Gastrocnemius medialis (tissue), 4 donors: ENCODE results near the gene HBE1. TPM values are rescaled to one million over a fixed set of nuclear protein-coding genes. Genes with fewer than 3 reads are reported as not detected.

Source experiments
- ATAC-seq, 2 donors: fragments of 150-250 bp; one replicate each; pipeline ENCODE4 v1.9.1; 2016
- DNase-seq, 2 donors: peaks; one replicate each; pipeline ENCODE4 v3.0.0-alpha.2; 2019
- H3K27ac ChIP-seq, 4 donors: fragments of 200-600 bp; sonication (generic); 1 replicate in 1 of 4; 2 replicates in 3 of 4; pipeline ENCODE4 v1.5.1; 2016 to 2018; ENCODE audit warnings: mild to moderate bottlenecking in 2 of 4, moderate library complexity in 1 of 4
- H3K27me3 ChIP-seq, 3 donors: fragments of 200-600 bp; sonication (generic) in 2 of 3; 1 replicate in 1 of 3; 2 replicates in 2 of 3; pipeline versions ENCODE4 v1.5.1 to v1.6.0; 2016 to 2019; ENCODE audit warnings: mild to moderate bottlenecking in 1 of 3, moderate library complexity in 1 of 3
- H3K36me3 ChIP-seq, 2 donors: fragments of 200-600 bp; sonication (generic) in 1 of 2; one replicate each; pipeline ENCODE4 v1.5.1; 2017 to 2018
- H3K4me1 ChIP-seq, 2 donors: fragments of 200-600 bp; sonication (generic) in 1 of 2; one replicate each; pipeline ENCODE4 v1.5.1; 2016 to 2017; ENCODE audit warnings: mild to moderate bottlenecking in 2 of 2
- H3K4me3 ChIP-seq, 4 donors: fragments of 200-600 bp; sonication (generic) in 3 of 4; 1 replicate in 1 of 4; 2 replicates in 3 of 4; pipeline ENCODE4 v1.5.1; 2016 to 2019; ENCODE audit warnings: mild to moderate bottlenecking in 2 of 4
- H3K9me3 ChIP-seq, 3 donors: fragments of 200-600 bp; sonication (generic) in 2 of 3; 1 replicate in 1 of 3; 2 replicates in 2 of 3; pipeline ENCODE4 v1.5.1; 2016 to 2019
- CTCF ChIP-seq, 5 experiments: fragments of 450-650 bp in 3 of 5; fragments of 200-600 bp in 2 of 5; sonication (generic) in 2 of 5; IDR thresholded peaks in 4 of 5; conservative IDR thresholded peaks in 1 of 5; 1 replicate in 4 of 5; 2 replicates in 1 of 5; pipeline ENCODE4 v1.5.1; 2016 to 2019; ENCODE audit warnings: antibody characterized with exemption in 5 of 5, mild to moderate bottlenecking in 3 of 5, moderate library complexity in 3 of 5
- POLR2A ChIP-seq, 2 donors: fragments of 450-650 bp; IDR thresholded peaks; one replicate each; pipeline ENCODE4 v1.6.1; 2017; ENCODE audit warnings: antibody characterized with exemption in 2 of 2, mild to moderate bottlenecking in 2 of 2, moderate library complexity in 2 of 2
- in situ Hi-C, 4 donors: fragments of 200-750 bp; cut with MboI; loops; one replicate each; pipeline versions ENCODE4 v1.15.0 to v1.8.0; 2017; ENCODE audit warnings: low sequenced_read_pairs in 4 of 4
- intact Hi-C: fragments of 100-400 bp; cut with DNase I; formaldehyde crosslinking; loops from one replicate; pipeline ENCODE4 v1.15.1; 2023; ENCODE audit warnings: low total_unique reads
- total RNA-seq, 4 donors: library from RNA; depleted of rRNA; stranded (reverse); fragments of >200 nt; gene quantifications; one replicate each; pipeline versions ENCODE4 v1.1.0 to v1.2.3, GENCODE V29; 2016

HBE1 gene
- total RNA-seq, 4 donors from 2014 or later: not detected

GRCh38 chr11:5238486-5238885, 31.3 kb downstream of the HBE1 start:
- TF ChIP-seq POLR2A (IDR thresholded peaks at IDR 0.05): no peak
- TF ChIP-seq CTCF (IDR thresholded peaks at IDR 0.05 in 4 of 5, conservative IDR thresholded peaks at IDR 0.05 in 1 of 5): no peak
- ATAC-seq: no peak
- no peak for DNase-seq
- H3K4me3 ChIP-seq: no peak overlapping the region
- intact Hi-C loops: no loop called here
- H3K9me3 ChIP-seq: no peaks in the 10 kb centered on the region
- H3K36me3 ChIP-seq: no peaks in the 10 kb centered on the region
- no peaks in the 10 kb centered on the region for H3K27me3 ChIP-seq
- H3K27ac ChIP-seq: no peak overlapping the region
- no peaks in the 10 kb centered on the region for H3K4me1 ChIP-seq
- in situ Hi-C loops: no loop called here

GRCh38 chr11:5237420-5237819, 32.3 kb downstream of the HBE1 start:
- H3K4me1 ChIP-seq: no peaks in the 10 kb centered on the region
- in situ Hi-C loops: no loop called here
- no peaks in the 10 kb centered on the region for H3K36me3 ChIP-seq
- no peak overlapping the region for H3K4me3 ChIP-seq
- intact Hi-C loops: no loop called here
- no peaks in the 10 kb centered on the region for H3K27me3 ChIP-seq
- H3K9me3 ChIP-seq: no peaks in the 10 kb centered on the region
- no peak for TF ChIP-seq POLR2A (IDR thresholded peaks at IDR 0.05)
- no peak for TF ChIP-seq CTCF (IDR thresholded peaks at IDR 0.05 in 4 of 5, conservative IDR thresholded peaks at IDR 0.05 in 1 of 5)
- no peak for ATAC-seq
- no peak overlapping the region for H3K27ac ChIP-seq
- no peak for DNase-seq

- ATAC-seq: no peak
- no peak overlapping the region for H3K27ac ChIP-seq
- in situ Hi-C loops: no loop called here
- no peak overlapping the region for H3K4me3 ChIP-seq
- no peaks in the 10 kb centered on the region for H3K36me3 ChIP-seq
- no peaks in the 10 kb centered on the region for H3K9me3 ChIP-seq
- no peaks in the 10 kb centered on the region for H3K4me1 ChIP-seq
- intact Hi-C loops: no loop called here
- TF ChIP-seq CTCF (IDR thresholded peaks at IDR 0.05 in 4 of 5, conservative IDR thresholded peaks at IDR 0.05 in 1 of 5) (no peak), POLR2A (IDR thresholded peaks at IDR 0.05) (no peak)
- DNase-seq: no peak
- no peaks in the 10 kb centered on the region for H3K27me3 ChIP-seq
Measured at GRCh38 chr11:5235364-5236095, 34.2 kb downstream of the HBE1 start.

- in situ Hi-C loops: no loop called here
- Histone ChIP-seq H3K27ac (no peak within 1 kb of the TSS), H3K4me3 (no peak within 1 kb of the TSS)
Measured at GRCh38 chr11:5234381-5234834, 35.3 kb downstream of the HBE1 start, which contains the start of gene HBD. HBD (minus strand) TSS chr11:5234483; CDS start chr11:5234433, 50 bp downstream.

More at GRCh38 chr11:5234381-5234834, 35.3 kb downstream of the HBE1 start, which contains the start of gene HBD:
- TF ChIP-seq POLR2A (IDR thresholded peaks at IDR 0.05) (no peak), CTCF (IDR thresholded peaks at IDR 0.05 in 4 of 5, conservative IDR thresholded peaks at IDR 0.05 in 1 of 5) (no peak)
- ATAC-seq: no peak
- intact Hi-C loops: no loop called here
- no peak for DNase-seq
- H3K9me3 ChIP-seq: no peaks in the 10 kb centered on the region
- H3K4me1 ChIP-seq: no peaks in the 10 kb centered on the region
- H3K27me3 ChIP-seq: no peaks in the 10 kb centered on the region
- H3K36me3 ChIP-seq: no peaks in the 10 kb centered on the region
